GM12865 (cell line): ENCODE measurements around the gene PPARG.
"Not testable (repeated sequence)": the region's sequence is repeated elsewhere in the genome, so short reads cannot be mapped to it uniquely, and the experiment has no call there.

Experiments
- DNase-seq: peaks from one replicate; pipeline ENCODE4 v3.0.0; 2010; ENCODE audit warnings: low read depth
- H3K4me3 ChIP-seq: 2 replicates; pipeline ENCODE4 v1.5.1; 2011; ENCODE audit warnings: mild to moderate bottlenecking, low read depth, low read length, control low read depth
- CTCF ChIP-seq: IDR thresholded peaks from 2 replicates; pipeline ENCODE4 v1.5.1; 2011; ENCODE audit warnings: low read length, control low read depth, low read depth, inconsistent platforms; ENCODE audit not compliant: insufficient read depth; ENCODE audit errors: missing control alignments

Gene PPARG

GRCh38 chr3:12252889-12253288 lies 36.0 kb upstream of the PPARG start:
- DNase-seq = no peak
- no peak for TF ChIP-seq CTCF

GRCh38 chr3:12253516-12254343 lies 35.1 kb upstream of the PPARG start:
- TF ChIP-seq CTCF = no peak
- no peak for DNase-seq
- H3K4me3 ChIP-seq = no peak overlapping the region

More at GRCh38 chr3:12252889-12253288, 36.0 kb upstream of the PPARG start:
- H3K4me3 ChIP-seq = no peak overlapping the region

- TF ChIP-seq CTCF = no peak
- DNase-seq = no peak
- H3K4me3 ChIP-seq = no peak overlapping the region
Measured at GRCh38 chr3:12255393-12255792, 33.5 kb upstream of the PPARG start.

- no peak overlapping the region for H3K4me3 ChIP-seq
- no peak for DNase-seq
- no peak for TF ChIP-seq CTCF
Measured at GRCh38 chr3:12258911-12259310, 30.0 kb upstream of the PPARG start.

- not testable (repeated sequence) for DNase-seq, H3K4me3 ChIP-seq
Measured at GRCh38 chr3:12262173-12262572, 26.7 kb upstream of the PPARG start.

GRCh38 chr3:12265508-12265907 lies 23.4 kb upstream of the PPARG start:
- TF ChIP-seq CTCF = no peak
- no peak for DNase-seq
- H3K4me3 ChIP-seq = no peak overlapping the region

- no peak overlapping the region for H3K4me3 ChIP-seq
- no peak for DNase-seq
- no peak for TF ChIP-seq CTCF
Measured at GRCh38 chr3:12266038-12266437, 22.8 kb upstream of the PPARG start.
